DLD1 (cell line): ENCODE measurements around the gene RNF225.
"Not testable (repeated sequence)": the region's sequence is repeated elsewhere in the genome, so short reads cannot be mapped to it uniquely, and the experiment has no call there.

Source experiments
- in situ Hi-C: cut with HindIII; loops from 2 replicates; pipeline ENCODE4 v1.10.0; 2017; ENCODE audit warnings: low sequenced_read_pairs

The RNF225 gene

GRCh38 chr19:58407658-58408151, 12.2 kb downstream of the RNF225 start:
- in situ Hi-C loops = no loop called here

GRCh38 chr19:58408152-58409009, 12.9 kb downstream of the RNF225 start, which contains the start of gene ZNF584:
Gene ZNF584 (plus strand): TSS chr19:58408649. CDS start chr19:58409148, 499 bp downstream.
- in situ Hi-C loops = no loop called here

DNA sequence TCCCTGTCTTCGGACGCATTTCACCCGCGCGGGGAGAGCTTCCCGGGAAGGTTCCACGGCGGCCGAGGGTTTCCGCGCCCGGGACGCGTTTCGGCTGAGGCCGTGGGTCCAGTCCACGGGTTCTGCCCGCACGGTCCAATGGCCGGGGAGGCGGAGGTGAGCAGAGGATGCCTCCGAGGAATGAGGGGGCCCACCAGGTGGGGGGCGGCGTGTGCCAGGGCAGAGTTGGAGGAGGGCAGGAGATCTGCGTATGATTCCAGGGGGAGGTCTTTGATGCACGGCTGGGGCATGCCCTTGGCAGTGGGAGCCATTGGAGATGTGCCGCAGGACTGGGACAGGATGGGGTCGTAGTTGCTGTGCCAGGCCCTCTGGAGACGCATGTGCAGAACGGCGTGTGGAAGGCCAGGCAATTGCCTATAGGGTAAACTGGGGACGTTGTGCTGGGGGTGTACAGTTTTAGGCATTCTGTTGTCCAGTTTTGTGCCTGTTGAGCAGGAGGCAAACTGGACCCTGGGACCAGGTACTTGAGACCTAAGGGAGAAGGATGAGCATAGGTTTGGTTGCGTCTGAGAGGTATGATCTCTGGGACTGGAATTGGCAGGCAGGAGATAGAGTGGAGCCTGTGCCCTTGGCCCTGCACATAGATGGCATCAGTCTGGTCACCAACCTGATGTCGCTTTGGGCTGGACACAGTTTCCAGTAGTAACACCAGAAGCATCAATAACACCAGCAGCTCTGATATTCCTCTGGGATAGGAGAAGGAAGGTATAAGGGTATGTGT, 13.7 kb downstream of the RNF225 start:
- in situ Hi-C loops = no loop called here

DNA sequence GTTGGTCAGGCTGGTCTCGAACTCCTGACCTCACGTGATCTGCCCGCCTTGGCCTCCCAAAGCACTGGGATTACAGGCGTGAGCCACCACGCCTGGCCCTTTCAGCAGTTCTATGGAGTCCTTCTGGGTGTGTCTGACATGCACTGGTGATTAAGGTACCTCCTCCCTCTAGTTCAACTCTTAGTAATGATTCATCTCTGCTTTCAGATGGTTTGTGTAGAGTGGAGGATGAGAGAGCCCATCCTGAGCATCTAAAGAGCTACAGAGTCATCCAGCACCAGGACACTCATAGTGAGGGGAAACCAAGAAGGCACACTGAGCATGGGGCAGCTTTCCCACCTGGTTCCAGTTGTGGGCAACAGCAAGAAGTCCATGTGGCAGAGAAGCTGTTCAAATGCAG, 21.1 kb downstream of the RNF225 start:
- in situ Hi-C loops = no loop called here

DNA sequence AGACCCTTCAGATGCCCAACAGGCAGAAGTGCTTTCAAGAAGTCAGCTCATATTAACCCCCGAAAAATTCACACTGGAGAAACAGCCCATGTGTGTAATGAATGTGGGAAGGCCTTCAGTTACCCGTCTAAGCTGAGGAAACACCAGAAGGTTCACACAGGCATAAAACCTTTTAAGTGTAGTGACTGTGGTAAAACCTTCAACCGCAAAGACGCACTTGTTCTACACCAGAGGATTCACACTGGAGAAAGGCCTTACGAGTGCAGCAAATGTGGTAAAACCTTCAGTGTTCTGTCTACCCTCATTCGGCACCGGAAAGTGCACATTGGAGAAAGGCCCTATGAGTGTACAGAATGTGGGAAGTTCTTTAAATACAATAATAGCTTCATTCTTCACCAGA, 21.6 kb downstream of the RNF225 start:
- in situ Hi-C loops = no loop called here

DNA sequence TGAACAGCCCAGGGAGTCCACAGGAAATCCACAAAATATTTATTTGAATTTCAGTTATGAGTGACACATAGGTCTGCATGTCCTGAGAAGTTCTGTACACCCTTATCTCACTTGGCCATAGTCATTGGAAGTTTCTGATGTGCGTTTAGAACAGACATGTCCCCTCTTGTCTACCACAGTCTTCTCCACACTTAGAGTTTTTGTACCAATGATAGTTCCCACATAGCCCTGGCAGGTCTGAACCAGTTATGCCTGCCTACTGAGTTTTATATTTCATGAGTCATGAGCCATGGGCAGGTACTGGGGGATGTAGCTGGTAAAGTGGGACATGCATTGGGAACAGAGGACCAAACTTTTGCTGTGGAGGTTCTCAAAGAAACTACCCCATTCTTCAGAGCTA, 33.2 kb downstream of the RNF225 start:
- in situ Hi-C loops = no loop called here

DNA sequence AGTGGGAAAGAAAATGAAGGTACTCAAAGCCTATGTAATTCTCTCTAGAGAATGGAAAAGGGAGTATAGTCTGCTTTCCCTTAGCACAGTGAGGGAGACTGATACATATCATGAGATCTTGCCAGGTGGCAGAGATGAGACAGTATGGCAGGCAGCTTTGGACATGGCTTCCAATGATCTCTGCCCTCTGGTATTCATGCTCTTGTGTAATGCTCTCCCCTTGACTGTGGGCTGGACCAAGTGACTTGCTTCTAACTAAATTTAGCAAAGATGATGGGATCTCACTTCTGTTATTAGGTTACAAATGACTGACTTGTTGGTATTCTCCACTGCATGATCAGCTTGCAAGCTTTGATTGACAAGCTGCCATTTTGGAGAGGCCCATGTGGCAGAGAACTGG, 34.3 kb downstream of the RNF225 start:
- in situ Hi-C loops = no loop called here

DNA sequence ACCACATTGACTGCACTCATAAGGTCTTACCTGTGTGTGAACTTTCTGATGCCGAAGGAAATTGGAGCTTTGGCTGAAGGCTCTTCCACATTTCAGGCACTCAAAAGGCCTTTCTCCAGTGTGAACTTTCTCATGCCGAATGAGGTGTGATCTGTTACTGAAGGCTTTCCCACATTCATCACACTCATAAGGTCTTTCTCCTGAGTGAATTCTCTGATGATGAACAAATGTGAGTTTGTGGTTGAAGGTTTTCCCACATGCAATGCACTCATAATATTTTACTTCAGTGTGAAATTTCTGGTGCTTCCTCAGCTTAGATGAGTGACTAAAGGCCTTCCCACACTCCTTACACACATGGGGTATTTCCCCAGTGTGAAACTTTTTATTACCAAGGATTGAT, 38.8 kb downstream of the RNF225 start:
- in situ Hi-C loops = no loop called here

GRCh38 chr19:58439576-58440554, 44.4 kb downstream of the RNF225 start, which contains the start of gene ZNF132:
Gene ZNF132 (minus strand): TSS chr19:58440153. CDS start chr19:58439821, 332 bp downstream.
- in situ Hi-C loops = no loop called here

- in situ Hi-C loops = no loop called here
Measured at GRCh38 chr19:58440556-58440955, 45.1 kb downstream of the RNF225 start.

DNA sequence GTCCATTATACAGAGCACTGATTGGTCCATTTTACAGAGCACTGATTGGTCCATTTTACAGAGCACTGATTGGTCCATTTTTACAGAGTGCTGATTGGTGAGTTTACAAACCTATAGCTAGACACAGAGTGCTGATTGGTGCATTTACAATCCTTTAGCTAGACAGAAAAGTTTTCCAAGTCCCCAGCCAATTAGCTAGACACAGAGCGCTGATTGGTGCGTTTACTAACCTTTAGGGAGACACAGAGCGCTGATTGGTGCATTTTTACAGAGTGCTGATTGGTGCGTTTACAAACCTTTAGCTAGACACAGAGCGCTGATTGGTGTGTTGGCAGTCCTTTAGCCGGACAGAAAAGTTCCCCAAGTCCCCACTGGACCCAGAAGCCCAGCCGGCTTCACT, 47.5 kb downstream of the RNF225 start:
- in situ Hi-C loops = not testable (repeated sequence)
